GM23338 (cell line): ENCODE results near the gene LRMDA. TPM values are rescaled to one million over a fixed set of nuclear protein-coding genes. Genes with fewer than 3 reads are reported as not detected.
A peak's percentile ranks its signal among the peaks of the same experiment; 100 is the strongest.

Experiments used
- ATAC-seq: fragments of 200-7000 bp; cut with Tn5 transposase; 3 replicates; pipeline ENCODE4 v1.9.1; 2020
- DNase-seq: peaks from one replicate; pipeline ENCODE4 v3.0.0-alpha.2; 2015; ENCODE audit warnings: low spot score
- H2AFZ ChIP-seq: fragments of 200-600 bp; sonication (generic); 2 replicates; pipeline ENCODE4 v1.8.0; 2016; ENCODE audit warnings: antibody characterized with exemption, mild to moderate bottlenecking, moderate library complexity
- H3F3A ChIP-seq: fragments of 200-600 bp; sonication (generic); replicated peaks from 2 replicates; pipeline ENCODE4 v1.8.0; 2017; ENCODE audit warnings: antibody characterized with exemption, mixed run types, low read depth
- H3K27ac ChIP-seq: fragments of 200-600 bp; sonication (generic); 2 replicates; pipeline ENCODE4 v1.6.1; 2016; ENCODE audit warnings: low read depth
- H3K27me3 ChIP-seq: fragments of 200-600 bp; sonication (generic); 2 replicates; pipeline ENCODE4 v1.8.0; 2016; ENCODE audit warnings: mild to moderate bottlenecking, mixed run types, moderate library complexity; ENCODE audit not compliant: insufficient read depth
- H3K36me3 ChIP-seq: fragments of 200-600 bp; sonication (generic); 2 replicates; pipeline ENCODE4 v1.8.0; 2016; ENCODE audit warnings: mild to moderate bottlenecking; ENCODE audit not compliant: insufficient read depth
- H3K4me1 ChIP-seq: fragments of 200-600 bp; sonication (generic); 2 replicates; pipeline ENCODE4 v1.8.0; 2016; ENCODE audit warnings: mild to moderate bottlenecking, moderate library complexity; ENCODE audit not compliant: insufficient read depth
- H3K4me2 ChIP-seq: fragments of 200-600 bp; sonication (generic); 2 replicates; pipeline ENCODE4 v1.7.1; 2017; ENCODE audit warnings: mixed run types
- H3K4me3 ChIP-seq: fragments of 200-600 bp; sonication (generic); 2 replicates; pipeline ENCODE4 v1.6.1; 2016; ENCODE audit warnings: mixed run types
- H3K79me2 ChIP-seq: fragments of 200-600 bp; sonication (generic); replicated peaks from 2 replicates; pipeline ENCODE4 v1.8.0; 2017; ENCODE audit warnings: mild to moderate bottlenecking; ENCODE audit not compliant: insufficient read depth
- H3K9me2 ChIP-seq: fragments of 200-600 bp; sonication (generic); 2 replicates; pipeline ENCODE4 v1.8.0; 2017; ENCODE audit not compliant: insufficient read depth
- H4K20me1 ChIP-seq: fragments of 200-600 bp; sonication (generic); replicated peaks from 2 replicates; pipeline ENCODE4 v1.8.0; 2017; ENCODE audit warnings: mild to moderate bottlenecking; ENCODE audit not compliant: insufficient read depth
- H3K27ac Mint-ChIP-seq: 2 replicates; pipeline ENCODE4 v1.8.0; 2020; ENCODE audit warnings: inconsistent platforms, mild to moderate bottlenecking, moderate library complexity, mixed read lengths
- H3K27me3 Mint-ChIP-seq: 3 replicates; pipeline ENCODE4 v1.8.0; 2022; ENCODE audit warnings: low read depth, mild to moderate bottlenecking, moderate library complexity, mixed read lengths, inconsistent platforms; ENCODE audit not compliant: insufficient read depth, poor library complexity
- H3K36me3 Mint-ChIP-seq: 3 replicates; pipeline ENCODE4 v1.8.0; 2021; ENCODE audit warnings: low read depth, mild to moderate bottlenecking, inconsistent platforms, moderate library complexity, mixed read lengths
- H3K4me1 Mint-ChIP-seq: 3 replicates; pipeline ENCODE4 v1.8.0; 2020; ENCODE audit warnings: mild to moderate bottlenecking, inconsistent platforms, mixed read lengths
- H3K4me3 Mint-ChIP-seq: 3 replicates; pipeline ENCODE4 v1.8.0; 2021; ENCODE audit warnings: moderate library complexity, mild to moderate bottlenecking, inconsistent platforms, mixed read lengths
- H3K9me3 Mint-ChIP-seq: 3 replicates; pipeline ENCODE4 v1.8.0; 2020; ENCODE audit warnings: moderate library complexity, mild to moderate bottlenecking, inconsistent platforms, mixed read lengths
- CREB1 ChIP-seq: fragments of 250-450 bp; sonication (Bioruptor Pico); IDR thresholded peaks from 2 replicates; pipeline ENCODE4 v1.5.0; 2020; ENCODE audit warnings: low read depth, mild to moderate bottlenecking, moderate library complexity
- EZH2phosphoT487 ChIP-seq: fragments of 200-600 bp; sonication (generic); IDR thresholded peaks from one replicate; pipeline ENCODE4 v1.8.1; 2018; ENCODE audit warnings: antibody characterized with exemption; ENCODE audit not compliant: unreplicated experiment
- NANOG ChIP-seq: IDR thresholded peaks from 2 replicates; pipeline ENCODE4 v1.6.1; 2016; ENCODE audit warnings: antibody characterized with exemption, borderline replicate concordance
- STAT1 ChIP-seq: IDR thresholded peaks from one replicate; pipeline ENCODE4 v1.6.1; 2016; ENCODE audit warnings: antibody characterized with exemption; ENCODE audit not compliant: unreplicated experiment
- ZNF331 ChIP-seq: fragments of 250-450 bp; sonication (Bioruptor Pico); IDR thresholded peaks from 2 replicates; pipeline ENCODE4 v1.5.0; 2020; ENCODE audit warnings: low read depth, mild to moderate bottlenecking, moderate library complexity
- polyA plus RNA-seq: library from polyadenylated mRNA; unstranded; fragments of >200 nt; fragmentation: Nextera tagmentation; extraction: Ambion mirVana; gene quantifications from 2 replicates; pipeline ENCODE4 v1.2.1, GENCODE V29; 2016
- total RNA-seq: library from RNA; depleted of rRNA; stranded (reverse); fragments of >200 nt; shearing (Covaris generic); gene quantifications from 2 replicates; pipeline ENCODE4 v1.2.3, GENCODE V29; 2014
- TF ChIP-seq, protein P1 (sequence below): fragments of 250-450 bp; sonication (Bioruptor Pico); IDR thresholded peaks from 2 replicates; pipeline ENCODE4 v1.5.0; 2020; ENCODE audit warnings: mild to moderate bottlenecking, moderate library complexity
- TF ChIP-seq, protein P2 (sequence below): IDR thresholded peaks from one replicate; pipeline ENCODE4 v1.6.1; 2018; ENCODE audit warnings: antibody characterized with exemption; ENCODE audit not compliant: unreplicated experiment

LRMDA gene
- total and polyA plus RNA-seq, 2 experiments from 2014 or later: 0.90 to 1.8 TPM

DNA sequence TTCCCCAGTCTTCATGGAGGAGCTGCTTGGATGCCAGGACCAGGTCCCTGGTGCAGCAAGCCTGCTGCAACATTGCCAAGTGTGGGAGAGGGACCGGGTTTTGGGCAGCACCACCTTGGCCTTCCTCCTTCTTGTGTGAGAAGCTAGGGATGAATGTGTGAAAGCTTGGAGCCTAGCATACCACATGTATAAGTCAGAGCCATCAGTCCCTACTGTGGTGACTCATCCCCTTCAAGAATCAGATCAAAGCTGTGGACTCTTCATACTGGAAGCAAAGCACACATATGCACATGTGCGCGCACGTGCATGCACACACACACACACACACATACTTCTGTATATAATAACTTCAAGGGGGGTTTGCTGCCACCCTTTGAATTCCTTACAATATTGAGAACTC lies 527.8 kb downstream of the LRMDA start:
- Histone ChIP-seq H2AFZ (0 out of 2 replicates have a peak overlapping the region, but pooled peaks have one; percentile 10), H3K4me2 (no peak overlapping the region), H3K4me1 (no peaks in the 10 kb centered on the region), H3K4me3 (no peak overlapping the region), H3K27me3 (no peaks in the 10 kb centered on the region), H3F3A (no peaks in the 10 kb centered on the region), H3K79me2 (no peaks in the 10 kb centered on the region), H3K36me3 (no peaks in the 10 kb centered on the region), H4K20me1 (no peaks in the 10 kb centered on the region), H3K9me2 (no peaks in the 10 kb centered on the region), H3K27ac (no peak overlapping the region)
- Mint-ChIP-seq H3K4me3 (no peak overlapping the region), H3K27me3 (no peaks in the 10 kb centered on the region), H3K27ac (no peak overlapping the region), H3K36me3 (no peaks in the 10 kb centered on the region), H3K9me3 (no peaks in the 10 kb centered on the region), H3K4me1 (no peaks in the 10 kb centered on the region)
- TF ChIP-seq CREB1 (CRISPR knock-in tag) (no peak), EZH2phosphoT487 (no peak), NANOG (no peak), STAT1 (no peak), ZNF331 (CRISPR knock-in tag) (no peak)
- TF ChIP-seq, protein P1, sequence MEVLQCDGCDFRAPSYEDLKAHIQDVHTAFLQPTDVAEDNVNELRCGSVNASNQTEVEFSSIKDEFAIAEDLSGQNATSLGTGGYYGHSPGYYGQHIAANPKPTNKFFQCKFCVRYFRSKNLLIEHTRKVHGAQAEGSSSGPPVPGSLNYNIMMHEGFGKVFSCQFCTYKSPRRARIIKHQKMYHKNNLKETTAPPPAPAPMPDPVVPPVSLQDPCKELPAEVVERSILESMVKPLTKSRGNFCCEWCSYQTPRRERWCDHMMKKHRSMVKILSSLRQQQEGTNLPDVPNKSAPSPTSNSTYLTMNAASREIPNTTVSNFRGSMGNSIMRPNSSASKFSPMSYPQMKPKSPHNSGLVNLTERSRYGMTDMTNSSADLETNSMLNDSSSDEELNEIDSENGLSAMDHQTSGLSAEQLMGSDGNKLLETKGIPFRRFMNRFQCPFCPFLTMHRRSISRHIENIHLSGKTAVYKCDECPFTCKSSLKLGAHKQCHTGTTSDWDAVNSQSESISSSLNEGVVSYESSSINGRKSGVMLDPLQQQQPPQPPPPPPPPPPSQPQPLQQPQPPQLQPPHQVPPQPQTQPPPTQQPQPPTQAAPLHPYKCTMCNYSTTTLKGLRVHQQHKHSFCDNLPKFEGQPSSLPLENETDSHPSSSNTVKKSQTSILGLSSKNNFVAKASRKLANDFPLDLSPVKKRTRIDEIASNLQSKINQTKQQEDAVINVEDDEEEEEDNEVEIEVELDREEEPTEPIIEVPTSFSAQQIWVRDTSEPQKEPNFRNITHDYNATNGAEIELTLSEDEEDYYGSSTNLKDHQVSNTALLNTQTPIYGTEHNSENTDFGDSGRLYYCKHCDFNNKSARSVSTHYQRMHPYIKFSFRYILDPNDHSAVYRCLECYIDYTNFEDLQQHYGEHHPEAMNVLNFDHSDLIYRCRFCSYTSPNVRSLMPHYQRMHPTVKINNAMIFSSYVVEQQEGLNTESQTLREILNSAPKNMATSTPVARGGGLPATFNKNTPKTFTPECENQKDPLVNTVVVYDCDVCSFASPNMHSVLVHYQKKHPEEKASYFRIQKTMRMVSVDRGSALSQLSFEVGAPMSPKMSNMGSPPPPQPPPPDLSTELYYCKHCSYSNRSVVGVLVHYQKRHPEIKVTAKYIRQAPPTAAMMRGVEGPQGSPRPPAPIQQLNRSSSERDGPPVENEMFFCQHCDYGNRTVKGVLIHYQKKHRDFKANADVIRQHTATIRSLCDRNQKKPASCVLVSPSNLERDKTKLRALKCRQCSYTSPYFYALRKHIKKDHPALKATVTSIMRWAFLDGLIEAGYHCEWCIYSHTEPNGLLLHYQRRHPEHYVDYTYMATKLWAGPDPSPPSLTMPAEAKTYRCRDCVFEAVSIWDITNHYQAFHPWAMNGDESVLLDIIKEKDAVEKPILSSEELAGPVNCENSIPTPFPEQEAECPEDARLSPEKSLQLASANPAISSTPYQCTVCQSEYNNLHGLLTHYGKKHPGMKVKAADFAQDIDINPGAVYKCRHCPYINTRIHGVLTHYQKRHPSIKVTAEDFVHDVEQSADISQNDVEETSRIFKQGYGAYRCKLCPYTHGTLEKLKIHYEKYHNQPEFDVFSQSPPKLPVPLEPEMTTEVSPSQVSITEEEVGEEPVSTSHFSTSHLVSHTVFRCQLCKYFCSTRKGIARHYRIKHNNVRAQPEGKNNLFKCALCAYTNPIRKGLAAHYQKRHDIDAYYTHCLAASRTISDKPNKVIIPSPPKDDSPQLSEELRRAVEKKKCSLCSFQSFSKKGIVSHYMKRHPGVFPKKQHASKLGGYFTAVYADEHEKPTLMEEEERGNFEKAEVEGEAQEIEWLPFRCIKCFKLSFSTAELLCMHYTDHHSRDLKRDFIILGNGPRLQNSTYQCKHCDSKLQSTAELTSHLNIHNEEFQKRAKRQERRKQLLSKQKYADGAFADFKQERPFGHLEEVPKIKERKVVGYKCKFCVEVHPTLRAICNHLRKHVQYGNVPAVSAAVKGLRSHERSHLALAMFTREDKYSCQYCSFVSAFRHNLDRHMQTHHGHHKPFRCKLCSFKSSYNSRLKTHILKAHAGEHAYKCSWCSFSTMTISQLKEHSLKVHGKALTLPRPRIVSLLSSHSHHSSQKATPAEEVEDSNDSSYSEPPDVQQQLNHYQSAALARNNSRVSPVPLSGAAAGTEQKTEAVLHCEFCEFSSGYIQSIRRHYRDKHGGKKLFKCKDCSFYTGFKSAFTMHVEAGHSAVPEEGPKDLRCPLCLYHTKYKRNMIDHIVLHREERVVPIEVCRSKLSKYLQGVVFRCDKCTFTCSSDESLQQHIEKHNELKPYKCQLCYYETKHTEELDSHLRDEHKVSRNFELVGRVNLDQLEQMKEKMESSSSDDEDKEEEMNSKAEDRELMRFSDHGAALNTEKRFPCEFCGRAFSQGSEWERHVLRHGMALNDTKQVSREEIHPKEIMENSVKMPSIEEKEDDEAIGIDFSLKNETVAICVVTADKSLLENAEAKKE (CRISPR knock-in tag): no peak
- TF ChIP-seq, protein P2, sequence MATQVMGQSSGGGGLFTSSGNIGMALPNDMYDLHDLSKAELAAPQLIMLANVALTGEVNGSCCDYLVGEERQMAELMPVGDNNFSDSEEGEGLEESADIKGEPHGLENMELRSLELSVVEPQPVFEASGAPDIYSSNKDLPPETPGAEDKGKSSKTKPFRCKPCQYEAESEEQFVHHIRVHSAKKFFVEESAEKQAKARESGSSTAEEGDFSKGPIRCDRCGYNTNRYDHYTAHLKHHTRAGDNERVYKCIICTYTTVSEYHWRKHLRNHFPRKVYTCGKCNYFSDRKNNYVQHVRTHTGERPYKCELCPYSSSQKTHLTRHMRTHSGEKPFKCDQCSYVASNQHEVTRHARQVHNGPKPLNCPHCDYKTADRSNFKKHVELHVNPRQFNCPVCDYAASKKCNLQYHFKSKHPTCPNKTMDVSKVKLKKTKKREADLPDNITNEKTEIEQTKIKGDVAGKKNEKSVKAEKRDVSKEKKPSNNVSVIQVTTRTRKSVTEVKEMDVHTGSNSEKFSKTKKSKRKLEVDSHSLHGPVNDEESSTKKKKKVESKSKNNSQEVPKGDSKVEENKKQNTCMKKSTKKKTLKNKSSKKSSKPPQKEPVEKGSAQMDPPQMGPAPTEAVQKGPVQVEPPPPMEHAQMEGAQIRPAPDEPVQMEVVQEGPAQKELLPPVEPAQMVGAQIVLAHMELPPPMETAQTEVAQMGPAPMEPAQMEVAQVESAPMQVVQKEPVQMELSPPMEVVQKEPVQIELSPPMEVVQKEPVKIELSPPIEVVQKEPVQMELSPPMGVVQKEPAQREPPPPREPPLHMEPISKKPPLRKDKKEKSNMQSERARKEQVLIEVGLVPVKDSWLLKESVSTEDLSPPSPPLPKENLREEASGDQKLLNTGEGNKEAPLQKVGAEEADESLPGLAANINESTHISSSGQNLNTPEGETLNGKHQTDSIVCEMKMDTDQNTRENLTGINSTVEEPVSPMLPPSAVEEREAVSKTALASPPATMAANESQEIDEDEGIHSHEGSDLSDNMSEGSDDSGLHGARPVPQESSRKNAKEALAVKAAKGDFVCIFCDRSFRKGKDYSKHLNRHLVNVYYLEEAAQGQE: no peak
- no peak for ATAC-seq
- no peak for DNase-seq
